Sigmoid colon (tissue), 4 donors: ENCODE measurements around the gene PON3.

ENCODE experiments used
- CTCF ChIP-seq, 4 experiments: fragments of 450-650 bp in 3 of 4; fragments of 200-600 bp in 1 of 4; IDR thresholded peaks; one replicate each; pipeline ENCODE4 v1.5.1; 2016 to 2019; ENCODE audit warnings: antibody characterized with exemption in 4 of 4, mild to moderate bottlenecking in 3 of 4, moderate library complexity in 2 of 4
- EP300 ChIP-seq, 4 donors: sonication (generic); formaldehyde crosslinking; IDR thresholded peaks; one replicate each; pipeline ENCODE4 v1.6.1; 2017; ENCODE audit warnings: antibody characterized with exemption in 4 of 4
- POLR2A ChIP-seq, 2 donors: fragments of 450-650 bp; IDR thresholded peaks; one replicate each; pipeline ENCODE4 v1.6.1; 2016; ENCODE audit warnings: antibody characterized with exemption in 2 of 2, mild to moderate bottlenecking in 2 of 2, moderate library complexity in 2 of 2
- POLR2AphosphoS5 ChIP-seq, 4 donors: sonication (generic); formaldehyde crosslinking; IDR thresholded peaks; one replicate each; pipeline ENCODE4 v1.6.1; 2017; ENCODE audit warnings: antibody characterized with exemption in 4 of 4

GRCh38 chr7:95334447-95334846 is 61.7 kb downstream of the PON3 start:
- TF ChIP-seq CTCF (IDR thresholded peaks at IDR 0.05) = no peak
- TF ChIP-seq POLR2A (IDR thresholded peaks at IDR 0.05) = no peak
- TF ChIP-seq EP300 (IDR thresholded peaks at IDR 0.05) = no peak
- TF ChIP-seq POLR2AphosphoS5 (IDR thresholded peaks at IDR 0.05) = no peak
